Fibroblast of upper back skin (primary cell): ENCODE measurements around the gene RTP3.

ENCODE experiments used
- DNase-seq: peaks from one replicate; pipeline ENCODE4 v3.0.0-alpha.2; 2013

RTP3 gene

GRCh38 chr3:46497556-46498265 is at the start of gene RTP3:
TSS of gene RTP3 (plus strand) at chr3:46497976. CDS start at chr3:46498063, 87 bp downstream.
- DNase-seq = no peak

- DNase-seq = no peak
Measured at GRCh38 chr3:46448721-46449120, 49.1 kb upstream of the RTP3 start.

GRCh38 chr3:46449755-46450552 is 47.8 kb upstream of the RTP3 start:
- DNase-seq = peak; percentile 6

GRCh38 chr3:46453526-46454208 is 44.1 kb upstream of the RTP3 start:
- no peak for DNase-seq

GRCh38 chr3:46454209-46454595 is 43.6 kb upstream of the RTP3 start:
- no peak for DNase-seq

GRCh38 chr3:46454606-46455005 is 43.2 kb upstream of the RTP3 start:
- no peak for DNase-seq

GRCh38 chr3:46455231-46456115 is 42.3 kb upstream of the RTP3 start:
- DNase-seq = no peak

GRCh38 chr3:46456118-46456517 is 41.7 kb upstream of the RTP3 start:
- no peak for DNase-seq

GRCh38 chr3:46460051-46460450 is 37.7 kb upstream of the RTP3 start:
- no peak for DNase-seq

GRCh38 chr3:46462111-46462510 is 35.7 kb upstream of the RTP3 start:
- DNase-seq = peak; percentile 10

- DNase-seq = no peak
Measured at GRCh38 chr3:46462511-46462910, 35.3 kb upstream of the RTP3 start.

GRCh38 chr3:46463120-46463867 is 34.5 kb upstream of the RTP3 start:
- no peak for DNase-seq

- no peak for DNase-seq
Measured at GRCh38 chr3:46463868-46464241, 33.9 kb upstream of the RTP3 start.

- DNase-seq = no peak
Measured at GRCh38 chr3:46464326-46465195, 33.2 kb upstream of the RTP3 start, which contains the start of gene LTF. TSS of gene LTF (minus strand) at chr3:46464905. CDS start at chr3:46464867, 38 bp downstream.

- DNase-seq = no peak
Measured at GRCh38 chr3:46465196-46465520, 32.6 kb upstream of the RTP3 start.

GRCh38 chr3:46466273-46466672 is 31.5 kb upstream of the RTP3 start:
- no peak for DNase-seq

GRCh38 chr3:46466871-46467403 is 30.8 kb upstream of the RTP3 start:
- DNase-seq = no peak

- DNase-seq = no peak
Measured at GRCh38 chr3:46467562-46467961, 30.2 kb upstream of the RTP3 start.

GRCh38 chr3:46468753-46469600 is 28.8 kb upstream of the RTP3 start:
- DNase-seq = no peak
